ENCODE measurements around the gene EPHB1. TPM values are rescaled to one million over a fixed set of nuclear protein-coding genes. Genes with fewer than 3 reads are reported as not detected.

The EPHB1 gene
- total and polyA plus RNA-seq, 2 donors (not counting 3 experiments of a cell fraction or from before 2014, with no cell fraction given), result 1.3 to 5.2 TPM

DNA sequence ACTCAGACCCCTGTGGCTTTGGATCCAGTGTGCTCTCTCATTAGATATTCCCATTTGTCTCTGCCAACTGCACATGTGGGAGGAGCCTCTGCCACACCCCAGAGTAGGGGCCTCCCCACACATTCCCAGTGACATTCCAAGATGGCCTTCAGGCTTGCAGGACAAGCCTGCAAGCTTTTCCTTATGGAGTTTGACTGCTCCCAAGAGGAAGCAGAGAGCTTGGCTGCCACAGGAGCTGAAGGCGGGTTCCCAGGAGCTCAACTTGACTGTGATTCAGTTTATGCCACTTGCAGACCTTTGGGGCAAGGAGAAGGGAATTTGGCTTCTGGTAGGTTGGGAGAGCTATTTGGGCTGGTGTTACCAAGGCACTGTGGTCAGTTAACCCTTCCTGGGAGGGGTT is 22.5 kb upstream of the EPHB1 start:
- TF ChIP-seq EZH2 (IDR thresholded peaks at IDR 0.05; ENCODE audit: borderline replicate concordance, low read depth, low read length, severe bottlenecking), result no peak
- TF ChIP-seq, protein P1, sequence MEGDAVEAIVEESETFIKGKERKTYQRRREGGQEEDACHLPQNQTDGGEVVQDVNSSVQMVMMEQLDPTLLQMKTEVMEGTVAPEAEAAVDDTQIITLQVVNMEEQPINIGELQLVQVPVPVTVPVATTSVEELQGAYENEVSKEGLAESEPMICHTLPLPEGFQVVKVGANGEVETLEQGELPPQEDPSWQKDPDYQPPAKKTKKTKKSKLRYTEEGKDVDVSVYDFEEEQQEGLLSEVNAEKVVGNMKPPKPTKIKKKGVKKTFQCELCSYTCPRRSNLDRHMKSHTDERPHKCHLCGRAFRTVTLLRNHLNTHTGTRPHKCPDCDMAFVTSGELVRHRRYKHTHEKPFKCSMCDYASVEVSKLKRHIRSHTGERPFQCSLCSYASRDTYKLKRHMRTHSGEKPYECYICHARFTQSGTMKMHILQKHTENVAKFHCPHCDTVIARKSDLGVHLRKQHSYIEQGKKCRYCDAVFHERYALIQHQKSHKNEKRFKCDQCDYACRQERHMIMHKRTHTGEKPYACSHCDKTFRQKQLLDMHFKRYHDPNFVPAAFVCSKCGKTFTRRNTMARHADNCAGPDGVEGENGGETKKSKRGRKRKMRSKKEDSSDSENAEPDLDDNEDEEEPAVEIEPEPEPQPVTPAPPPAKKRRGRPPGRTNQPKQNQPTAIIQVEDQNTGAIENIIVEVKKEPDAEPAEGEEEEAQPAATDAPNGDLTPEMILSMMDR (IDR thresholded peaks at IDR 0.05; ENCODE audit: extremely low read depth in 1 of 2, insufficient read depth in 1 of 2, low read depth in 1 of 2, low read length in 2 of 2), result no peak
- TF ChIP-seq, protein P2, sequence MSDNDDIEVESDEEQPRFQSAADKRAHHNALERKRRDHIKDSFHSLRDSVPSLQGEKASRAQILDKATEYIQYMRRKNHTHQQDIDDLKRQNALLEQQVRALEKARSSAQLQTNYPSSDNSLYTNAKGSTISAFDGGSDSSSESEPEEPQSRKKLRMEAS (IDR thresholded peaks at IDR 0.05; ENCODE audit: insufficient read depth, insufficient read length), result no peak
- no peak for TF ChIP-seq GATA2 (IDR thresholded peaks at IDR 0.05; ENCODE audit: insufficient read depth, insufficient read length, low read depth, low read length)
- TF ChIP-seq POLR2A (IDR thresholded peaks at IDR 0.05; ENCODE audit: low read depth, low read length), result no peak
- no peak for TF ChIP-seq MYC (IDR thresholded peaks at IDR 0.05; ENCODE audit: low read depth, low read length)
- TF ChIP-seq POLR2AphosphoS5 (IDR thresholded peaks at IDR 0.05; ENCODE audit: insufficient read depth, low read depth, low read length), result no peak
- no peak for TF ChIP-seq FOS (IDR thresholded peaks at IDR 0.05; ENCODE audit: borderline replicate concordance, insufficient read depth, low read length)
- TF ChIP-seq JUN (IDR thresholded peaks at IDR 0.05; ENCODE audit: borderline replicate concordance, insufficient read depth, insufficient read length, low read depth), result no peak
- intact Hi-C loops (cut with micrococcal nuclease) (no loop called here), dilution Hi-C loops (cut with MboI; ENCODE audit: extremely low pct_ligation_motif_present, low sequenced_read_pairs) (no loop called here)
- Histone ChIP-seq H4K20me1 (replicated peaks; ENCODE audit: control insufficient read depth, extremely low read depth, insufficient read depth, low read length) (no peaks in the 10 kb centered on the region), H3K27ac (ENCODE audit: insufficient read depth, low read depth, low read length) (no peak overlapping the region), H3K36me3 (ENCODE audit: control insufficient read depth in 2 of 2, extremely low read depth in 1 of 2, insufficient read depth in 2 of 2, low read length in 2 of 2) (no peaks in the 10 kb centered on the region), H3K4me1 (ENCODE audit: control insufficient read depth, extremely low read depth, insufficient read depth, low read length) (no peaks in the 10 kb centered on the region), H3K9ac (replicated peaks; ENCODE audit: extremely low read depth, insufficient read depth, low read length) (no peak overlapping the region), H3K9me1 (replicated peaks; ENCODE audit: control insufficient read depth, extremely low read depth, insufficient read depth, low read length) (no peaks in the 10 kb centered on the region), H3K4me3 (replicated peaks in 1 of 3; ENCODE audit: insufficient read depth in 1 of 3, low read depth in 1 of 3, low read length in 3 of 3) (no peak overlapping the region), H2AFZ (ENCODE audit: low read depth, low read length) (no peak overlapping the region), H3K79me2 (ENCODE audit: control insufficient read depth, insufficient read depth, low read length) (no peaks in the 10 kb centered on the region), H3K4me2 (ENCODE audit: insufficient read depth, low read length) (no peak overlapping the region), H3K9me3 (replicated peaks; ENCODE audit: control insufficient read depth, insufficient read depth, low read length) (no peaks in the 10 kb centered on the region), H3K27me3 (ENCODE audit: control insufficient read depth in 2 of 2, insufficient read depth in 2 of 2, low read length in 2 of 2) (no peaks in the 10 kb centered on the region)
- FAIRE-seq (no peak), DNase-seq (ENCODE audit: low read depth, low spot score) (no peak)
- CTCF ChIA-PET, result interaction anchor here (1.4 kb wide), 1 partner anchor 18 kb away, joined by 6 read pairs; no protein-coding TSS in a partner anchor
- no TSS peak for BruUV-seq (replicated peaks)
- POLR2A ChIA-PET, result no interaction called here
